HG03378 (cell line): ENCODE results near the gene ANKRD11.
"Not testable (repeated sequence)": the region's sequence is repeated elsewhere in the genome, so short reads cannot be mapped to it uniquely, and the experiment has no call there.

Source experiments
- ATAC-seq: cut with Tn5 transposase; IDR thresholded peaks from one replicate; pipeline ENCODE4 v1.9.1; 2021; ENCODE audit warnings: mild to moderate bottlenecking, moderate library complexity; ENCODE audit not compliant: unreplicated experiment

ANKRD11 gene

DNA sequence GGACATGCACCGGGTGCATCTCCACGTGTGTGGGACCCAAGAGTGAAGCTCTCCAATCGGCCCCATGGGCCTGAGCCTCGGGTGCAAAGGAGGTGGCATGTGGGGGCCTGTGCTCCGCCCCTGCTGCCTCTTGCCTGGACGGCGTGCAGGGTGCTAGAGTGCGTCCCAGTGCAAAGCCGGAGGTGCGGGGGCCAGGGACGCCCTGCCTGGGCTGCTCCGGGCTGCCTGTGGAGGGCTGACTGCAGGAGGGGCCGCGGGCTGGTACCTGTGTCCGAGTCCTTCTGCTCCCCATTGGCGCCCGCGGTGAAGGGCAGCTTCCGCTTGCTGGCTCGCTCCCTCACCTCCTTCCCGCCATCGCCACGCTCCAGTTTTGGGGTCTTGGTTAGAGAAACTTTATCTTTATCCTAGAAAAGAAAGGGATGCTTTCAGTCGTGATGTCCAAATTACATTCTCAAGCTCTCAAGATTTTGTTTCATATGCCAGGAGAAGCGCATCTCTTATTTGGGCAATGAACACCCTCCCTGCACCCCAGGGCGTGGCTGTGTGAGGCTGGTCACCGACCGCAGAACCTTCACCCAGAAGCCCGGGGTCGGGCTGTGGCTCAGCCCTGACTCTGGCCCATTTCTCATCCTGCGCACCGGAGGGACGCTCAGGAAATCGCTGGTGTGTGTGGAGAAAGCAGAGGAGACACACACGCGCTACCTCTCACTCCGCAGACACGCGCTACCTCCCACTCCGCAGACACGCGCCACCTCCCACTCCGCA is 185.2 kb downstream of the ANKRD11 start:
- ATAC-seq, result no peak

DNA sequence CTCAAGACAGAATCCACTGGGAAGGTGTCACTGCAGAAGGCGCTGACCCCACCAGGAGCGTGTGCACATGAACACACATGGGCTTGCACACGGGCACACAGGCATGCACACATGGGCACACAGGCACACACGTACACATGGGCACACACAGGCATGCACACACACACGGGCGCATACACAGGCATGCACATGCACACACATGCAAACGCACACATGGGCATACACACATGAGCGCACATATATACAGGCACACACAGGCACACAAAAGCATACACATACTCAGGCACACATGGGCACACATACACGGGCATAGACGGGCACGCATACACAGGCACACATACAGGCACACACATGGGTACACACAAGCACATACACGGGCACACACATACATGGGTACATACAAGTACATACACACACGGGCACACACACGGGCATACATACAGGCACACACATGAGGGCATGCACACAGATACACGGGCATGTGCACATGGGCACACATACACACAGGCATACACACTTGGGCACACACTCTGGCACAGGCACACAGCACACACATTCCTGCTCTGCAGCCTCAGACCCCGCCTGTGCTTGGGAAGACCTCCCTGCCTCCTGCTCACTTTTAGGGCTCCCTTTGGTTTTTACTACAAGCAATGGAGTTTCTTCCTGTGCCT is 186.0 kb downstream of the ANKRD11 start:
- ATAC-seq, result no peak

DNA sequence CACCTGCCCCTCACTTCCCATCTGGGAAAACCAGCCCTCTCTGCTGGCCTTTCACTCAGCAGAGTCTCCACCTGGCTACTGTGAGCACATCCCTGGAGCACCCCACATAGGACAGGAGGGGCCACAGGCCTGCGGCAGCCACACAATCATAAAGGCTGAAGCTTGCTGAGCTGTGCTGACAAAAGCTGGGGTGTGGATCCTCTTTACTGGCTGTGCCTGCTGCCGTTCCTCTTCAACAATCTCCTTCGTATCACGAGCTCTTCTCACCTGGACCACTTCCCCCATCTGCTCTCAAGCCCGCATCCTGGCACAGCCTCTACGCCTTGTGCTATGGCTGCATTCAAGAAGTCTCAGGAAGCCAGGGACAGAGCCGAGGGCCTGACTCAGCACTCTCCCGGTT is 186.7 kb downstream of the ANKRD11 start:
- ATAC-seq, result no peak

DNA sequence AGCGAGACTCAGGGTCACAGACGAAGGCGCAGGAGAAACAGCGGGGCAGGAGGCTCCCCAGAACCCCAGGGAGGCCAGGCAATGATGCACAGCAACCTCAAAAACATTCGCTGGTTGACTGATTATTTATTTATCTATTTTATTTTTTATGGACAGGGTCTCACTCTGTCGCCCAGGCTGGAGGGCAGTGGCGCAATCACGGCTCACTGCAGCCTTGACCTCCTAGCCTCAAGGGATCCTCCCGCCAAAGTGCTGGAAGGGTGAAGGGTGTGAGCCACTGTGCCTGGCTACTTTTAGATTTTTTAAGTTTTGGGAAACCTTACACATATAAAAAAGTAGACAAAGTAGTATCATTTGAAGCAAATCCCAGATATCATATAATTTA is 189.4 kb downstream of the ANKRD11 start:
- ATAC-seq, result no peak

DNA sequence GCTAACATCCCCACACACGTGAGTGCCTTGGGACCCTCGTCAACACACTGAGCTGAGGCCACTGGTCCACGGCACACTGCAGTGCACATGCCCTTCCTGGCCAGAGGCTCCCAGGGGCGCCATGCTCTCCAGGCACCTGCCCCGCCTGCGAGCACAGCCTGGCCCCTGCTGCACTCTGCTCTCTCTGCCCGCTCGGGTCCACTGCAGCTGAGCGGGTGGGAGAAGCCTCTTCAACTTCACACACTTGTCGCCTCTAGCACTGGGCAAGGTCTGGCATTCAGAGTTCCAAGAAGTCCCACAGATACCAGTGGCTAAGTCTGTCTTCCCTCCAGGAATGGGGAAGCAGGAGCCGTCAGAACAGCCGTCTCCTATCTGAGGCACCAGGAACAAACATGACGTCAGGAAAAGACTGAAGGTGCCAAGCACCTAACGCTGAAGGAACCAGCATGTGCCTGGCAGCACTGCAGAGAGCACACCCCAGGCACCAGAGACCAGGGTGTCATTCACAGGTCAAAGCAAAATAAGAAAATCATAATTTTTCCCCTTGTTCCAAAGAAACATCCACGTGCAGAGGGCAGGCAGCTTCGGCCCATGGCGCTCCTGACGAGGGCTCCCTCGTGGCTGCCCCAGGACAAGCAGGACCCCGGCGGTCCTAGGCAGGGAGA is 189.9 kb downstream of the ANKRD11 start:
- no peak for ATAC-seq

DNA sequence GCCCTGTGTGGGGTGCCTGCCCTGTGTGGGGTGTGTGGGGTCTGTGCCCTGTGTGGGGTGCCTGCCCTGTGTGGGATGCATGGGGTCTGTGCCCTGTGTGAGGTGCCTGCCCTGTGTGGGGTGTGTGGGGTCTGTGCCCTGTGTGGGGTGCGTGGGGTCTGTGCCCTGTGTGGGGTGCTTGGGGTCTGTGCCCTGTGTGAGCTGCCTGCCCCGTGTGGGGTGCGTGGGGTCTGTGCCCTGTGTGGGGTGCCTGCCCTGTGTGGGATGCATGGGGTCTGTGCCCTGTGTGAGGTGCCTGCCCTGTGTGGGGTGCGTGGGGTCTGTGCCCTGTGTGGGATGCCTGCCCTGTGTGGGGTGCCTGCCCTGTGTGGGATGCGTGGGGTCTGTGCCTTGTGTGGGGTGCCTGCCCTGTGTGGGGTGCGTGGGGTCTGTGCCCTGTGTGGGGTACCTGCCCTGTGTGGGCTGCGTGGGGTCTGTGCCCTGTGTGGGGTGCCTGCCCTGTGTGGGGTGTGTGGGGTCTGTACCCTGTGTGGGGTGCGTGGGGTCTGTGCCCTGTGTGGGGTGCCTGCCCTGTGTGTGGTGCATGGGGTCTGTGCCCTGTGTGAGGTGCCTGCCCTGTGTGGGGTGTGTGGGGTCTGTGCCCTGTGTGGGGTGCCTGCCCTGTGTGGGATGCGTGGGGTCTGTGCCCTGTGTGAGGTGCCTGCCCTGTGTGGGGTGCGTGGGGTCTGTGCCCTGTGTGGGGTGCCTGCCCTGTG is 190.8 kb downstream of the ANKRD11 start:
- not testable (repeated sequence) for ATAC-seq

DNA sequence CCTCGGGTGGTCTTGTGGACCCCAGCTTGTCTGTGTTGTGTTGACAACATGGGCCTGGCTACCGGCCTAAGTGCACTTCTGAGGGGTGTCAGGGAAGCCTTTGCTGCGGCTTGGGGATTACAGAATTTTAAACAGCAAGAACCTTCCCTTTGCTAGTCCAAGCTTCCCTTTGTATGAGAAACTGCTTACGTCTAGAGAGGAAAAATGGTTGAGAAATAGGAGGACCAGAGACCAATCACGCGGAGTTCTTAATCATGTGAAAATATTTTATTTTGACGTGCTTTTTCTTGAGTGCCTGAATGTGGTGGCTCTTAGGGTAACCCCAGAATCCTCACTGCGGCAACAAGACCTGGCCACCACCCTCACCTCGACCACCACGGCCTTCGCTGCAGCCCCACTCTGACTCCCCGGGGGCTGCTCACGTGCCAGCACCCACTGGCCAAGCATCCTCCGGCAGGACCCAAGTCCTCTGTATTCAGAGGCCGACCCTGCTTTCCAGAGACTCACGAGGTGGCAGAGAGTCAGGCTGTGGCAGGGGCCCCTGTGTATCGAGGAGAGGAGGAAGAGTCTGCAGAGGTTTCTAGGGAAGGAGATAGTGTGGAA is 191.6 kb downstream of the ANKRD11 start:
- ATAC-seq, result no peak

DNA sequence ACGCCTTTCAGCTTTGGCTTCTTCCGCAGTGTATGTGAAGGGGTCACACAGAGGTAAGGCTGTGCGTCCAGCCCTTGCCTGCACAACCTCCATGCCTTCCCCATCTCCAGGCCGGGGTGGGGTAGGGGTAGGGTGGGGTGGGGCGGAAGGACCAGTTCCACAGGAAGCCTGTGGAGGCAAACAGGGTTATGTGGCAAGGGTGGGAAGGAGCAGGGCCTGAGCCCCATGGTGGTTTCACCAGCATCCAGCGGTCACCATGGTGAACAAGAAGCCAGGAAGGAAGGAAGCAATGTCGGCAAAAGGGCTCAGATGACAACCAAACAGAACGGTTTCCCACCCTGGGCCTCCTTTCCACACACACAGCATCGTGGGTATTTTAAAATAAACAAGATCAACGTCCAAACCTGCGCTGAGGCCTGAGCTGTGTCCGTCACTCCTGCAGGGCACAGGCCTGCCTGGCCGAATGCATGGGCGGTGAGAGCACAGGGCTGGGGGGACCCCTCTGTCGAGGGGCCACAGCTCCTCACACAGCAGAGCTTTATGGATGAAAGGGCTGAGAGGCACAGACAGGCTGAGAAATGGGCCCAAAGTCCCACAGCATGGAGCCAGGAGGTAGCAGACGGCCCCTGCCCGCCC is 192.3 kb downstream of the ANKRD11 start:
- ATAC-seq, result no peak

DNA sequence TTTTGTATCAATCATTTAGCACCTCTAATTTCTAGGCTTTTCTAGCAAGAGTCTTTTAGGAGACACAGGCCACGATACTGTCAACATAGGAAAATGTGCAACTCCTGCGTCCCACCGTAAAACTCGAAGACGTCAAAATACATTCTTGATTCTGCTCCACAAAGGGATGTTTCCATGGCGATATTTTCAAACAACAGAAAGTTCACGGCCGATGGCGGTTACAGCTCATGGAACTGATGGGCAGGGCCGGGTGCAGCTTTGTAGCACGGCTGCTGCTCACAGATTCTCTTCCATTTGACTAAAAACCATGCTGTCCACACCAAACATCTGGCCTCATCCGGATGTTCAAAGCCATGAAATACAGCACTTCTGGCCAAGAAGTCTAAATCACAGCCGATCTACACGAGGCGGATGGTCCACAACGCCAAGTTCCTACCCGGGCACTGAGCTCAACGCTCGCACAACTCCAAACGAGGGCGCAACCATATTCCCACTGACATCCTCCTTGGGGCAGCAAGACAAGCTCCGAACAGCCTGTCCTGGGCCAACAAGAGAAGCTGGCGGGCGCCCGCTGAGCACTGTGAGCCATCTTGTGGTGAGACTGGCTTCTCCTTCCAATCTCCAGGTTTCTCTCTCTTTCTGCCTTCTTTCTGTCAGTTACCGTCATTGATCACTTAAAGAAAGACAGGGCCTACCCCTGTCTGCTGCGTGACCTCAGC is 193.0 kb downstream of the ANKRD11 start:
- no peak for ATAC-seq

DNA sequence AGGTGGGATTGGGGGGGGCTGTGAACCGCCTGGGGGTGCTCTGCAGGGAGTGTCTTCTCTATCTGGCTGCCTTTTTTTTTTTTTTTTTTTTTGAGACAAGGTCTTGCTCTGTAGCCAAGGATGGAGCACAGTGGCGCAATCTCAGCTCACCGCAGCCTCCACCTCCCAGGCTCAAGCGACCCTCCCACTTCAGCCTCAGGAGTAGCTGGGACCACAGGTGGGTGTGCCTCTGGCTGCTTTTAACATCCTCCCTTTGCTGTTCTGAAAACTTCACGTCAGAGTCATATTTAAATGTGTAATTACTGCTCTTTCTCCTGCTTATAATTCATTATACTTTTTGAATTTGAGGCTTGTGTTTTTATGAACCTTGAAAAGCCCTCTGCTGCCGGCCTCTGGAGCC is 194.4 kb downstream of the ANKRD11 start:
- ATAC-seq, result no peak

DNA sequence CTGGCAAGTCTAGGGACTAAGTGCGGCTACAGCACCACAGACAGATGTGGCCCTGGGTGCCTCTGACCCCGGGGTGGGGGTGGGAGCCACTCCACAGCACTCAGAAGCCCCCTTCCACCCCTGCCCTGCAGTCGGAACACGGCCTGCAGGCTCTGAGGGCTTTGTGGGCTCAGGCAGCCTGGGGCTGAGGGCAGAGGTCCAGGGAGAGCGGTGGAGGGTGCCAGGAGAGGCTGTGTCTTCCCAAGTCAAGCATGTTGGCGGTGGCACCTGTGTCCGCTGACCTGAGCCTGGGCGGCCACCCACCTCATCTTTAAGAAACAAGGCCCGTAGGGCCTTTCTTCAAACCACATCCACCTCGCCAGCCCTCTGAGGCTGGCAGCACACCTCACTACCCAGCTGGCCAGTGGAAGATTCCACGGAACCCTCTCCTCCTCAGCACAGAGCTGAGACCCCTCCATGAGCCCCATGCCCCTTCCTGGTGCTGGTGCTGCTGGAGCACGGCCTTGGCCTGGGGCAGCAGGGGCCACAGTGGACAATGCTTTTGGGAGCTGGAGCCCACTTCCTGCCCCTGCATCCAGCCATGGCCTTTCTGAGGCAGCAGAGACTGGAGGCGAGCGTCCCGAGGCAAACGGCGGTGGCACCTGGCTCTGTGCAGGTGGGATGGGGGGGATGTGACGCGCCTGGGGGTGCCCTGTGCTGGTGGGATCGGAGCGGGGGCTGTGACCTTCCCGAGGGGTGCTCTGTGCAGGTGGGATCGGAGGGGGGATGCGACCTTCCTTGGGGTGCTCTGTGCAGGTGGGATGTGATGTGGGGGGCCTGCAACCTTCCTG is 195.1 kb downstream of the ANKRD11 start:
- no peak for ATAC-seq

DNA sequence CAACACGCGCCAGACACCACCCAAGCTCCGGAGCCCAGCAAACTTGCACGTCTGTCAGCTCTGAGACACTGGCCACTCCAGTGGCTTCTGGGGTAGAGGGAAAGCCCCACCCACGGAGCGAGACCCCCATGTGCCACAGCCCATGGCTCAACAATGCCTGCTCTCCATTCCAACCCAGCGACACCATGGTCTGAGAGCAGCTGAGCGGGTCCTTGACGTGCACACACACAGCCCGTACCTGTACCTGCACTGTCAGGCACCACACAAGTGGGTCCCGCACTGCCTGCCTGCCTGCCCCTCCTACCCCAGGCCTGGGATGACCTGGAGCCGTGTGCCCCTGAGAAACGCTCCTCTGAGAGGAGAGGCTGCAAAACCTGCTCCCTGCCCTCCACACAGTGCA is 195.9 kb downstream of the ANKRD11 start:
- ATAC-seq, result no peak

DNA sequence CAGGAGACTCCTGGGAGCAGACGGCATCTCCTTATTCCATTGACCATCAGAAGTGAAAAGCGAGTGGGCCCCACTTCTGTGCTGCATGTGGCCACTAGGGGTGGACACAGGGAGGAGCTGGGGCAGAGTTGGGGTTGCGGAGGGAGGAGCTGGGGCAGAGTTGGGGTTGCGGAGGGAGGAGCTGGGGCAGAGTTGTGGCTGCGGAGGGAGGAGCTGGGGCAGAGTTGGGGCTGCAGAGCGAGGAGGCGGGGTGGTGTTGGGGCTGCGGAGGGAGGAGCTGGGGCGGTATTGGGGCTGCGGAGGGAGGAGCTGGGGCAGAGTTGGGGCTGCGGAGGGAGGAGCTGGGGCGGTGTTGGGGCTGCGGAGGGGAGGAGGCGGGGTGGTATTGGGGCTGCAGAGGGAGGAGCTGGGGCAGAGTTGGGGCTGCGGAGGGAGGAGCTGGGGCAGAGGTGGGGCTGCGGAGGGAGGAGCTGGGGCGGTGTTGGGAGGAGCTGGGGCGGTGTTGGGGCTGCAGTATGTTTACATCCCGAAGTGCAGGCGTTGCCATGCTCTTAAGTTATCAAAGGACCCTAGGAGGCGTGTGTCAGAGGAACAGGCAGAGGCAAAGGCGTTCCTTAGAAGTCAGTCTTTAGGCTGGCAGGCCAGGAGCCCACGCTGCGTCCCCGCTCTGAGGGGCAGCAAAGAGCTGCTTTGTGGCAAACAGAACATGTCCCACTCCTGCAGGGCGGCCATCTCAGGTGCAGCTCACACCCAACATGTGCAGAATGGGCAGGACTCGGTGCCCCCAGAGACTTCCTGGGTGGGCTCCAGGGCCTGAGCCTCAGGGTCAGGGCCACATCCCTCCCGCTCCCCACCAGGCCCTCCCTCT is 196.9 kb downstream of the ANKRD11 start:
- ATAC-seq, result no peak

DNA sequence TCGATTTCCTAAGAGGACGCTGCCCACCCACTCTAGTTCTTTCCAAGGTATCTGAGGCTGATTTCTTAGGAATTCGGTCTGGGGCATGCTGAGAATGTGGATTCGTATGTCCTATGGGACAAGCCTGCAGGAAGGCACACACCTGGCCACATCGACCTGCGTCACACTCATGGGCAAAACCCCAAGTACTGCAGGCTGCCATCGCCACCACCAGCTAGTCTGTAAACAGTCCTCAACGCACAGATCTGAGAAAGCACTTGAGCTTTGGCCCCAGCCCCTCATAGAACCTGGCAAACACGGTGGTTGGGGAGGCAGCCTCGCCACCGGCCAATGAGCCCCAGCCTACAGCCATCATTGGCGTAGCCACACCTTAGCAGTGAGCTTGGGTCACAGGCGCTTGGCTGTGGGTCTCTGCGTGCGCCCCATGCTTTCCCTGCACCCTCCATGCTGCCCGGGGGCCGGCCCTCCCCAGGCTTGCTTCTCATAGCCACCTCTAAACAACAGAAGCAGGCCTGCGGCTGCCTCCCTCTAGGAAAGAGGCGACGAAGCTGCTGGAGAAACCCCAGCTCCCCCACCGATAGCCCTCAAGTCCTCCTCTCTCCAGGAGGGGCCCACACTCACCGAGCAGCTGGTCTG is 197.8 kb downstream of the ANKRD11 start:
- no peak for ATAC-seq

DNA sequence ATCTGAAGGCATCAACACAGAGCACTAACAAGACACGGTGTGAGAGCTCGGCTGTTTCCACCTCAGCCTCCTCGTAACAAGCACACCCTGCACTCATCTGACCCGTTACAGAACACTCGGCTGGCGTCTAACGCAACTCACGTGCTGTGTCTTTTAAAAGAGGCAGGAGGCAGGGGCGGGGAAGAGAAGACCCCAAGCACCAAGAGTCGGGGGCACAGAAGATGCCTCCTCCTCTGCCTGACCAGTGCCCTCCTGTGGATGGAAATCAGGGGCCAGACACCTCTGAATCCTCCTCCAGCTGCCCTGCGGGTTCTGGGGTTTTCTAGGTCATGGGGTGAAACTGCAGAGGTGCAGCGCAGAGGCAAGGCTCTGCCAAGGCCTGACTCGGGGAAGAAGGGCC is 198.6 kb downstream of the ANKRD11 start:
- ATAC-seq, result no peak

DNA sequence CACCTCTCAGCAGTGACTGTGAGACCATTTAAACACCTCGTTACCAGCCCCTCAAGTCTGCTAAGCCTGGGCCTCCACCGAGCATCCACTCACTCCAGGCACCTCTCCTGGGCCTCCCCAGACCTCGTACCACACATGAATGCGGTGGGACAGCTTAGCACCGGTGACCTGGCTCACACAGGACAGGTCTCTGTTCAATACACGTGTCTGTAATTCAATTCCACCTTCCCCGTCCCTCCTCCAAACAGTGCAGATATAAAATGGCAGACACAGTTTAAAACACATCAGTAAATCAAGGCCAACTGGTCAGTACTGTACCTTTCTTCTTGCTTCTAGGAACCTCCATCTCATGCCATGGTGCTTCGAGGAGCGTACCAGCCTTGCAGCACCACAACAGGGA is 199.0 kb downstream of the ANKRD11 start:
- no peak for ATAC-seq

DNA sequence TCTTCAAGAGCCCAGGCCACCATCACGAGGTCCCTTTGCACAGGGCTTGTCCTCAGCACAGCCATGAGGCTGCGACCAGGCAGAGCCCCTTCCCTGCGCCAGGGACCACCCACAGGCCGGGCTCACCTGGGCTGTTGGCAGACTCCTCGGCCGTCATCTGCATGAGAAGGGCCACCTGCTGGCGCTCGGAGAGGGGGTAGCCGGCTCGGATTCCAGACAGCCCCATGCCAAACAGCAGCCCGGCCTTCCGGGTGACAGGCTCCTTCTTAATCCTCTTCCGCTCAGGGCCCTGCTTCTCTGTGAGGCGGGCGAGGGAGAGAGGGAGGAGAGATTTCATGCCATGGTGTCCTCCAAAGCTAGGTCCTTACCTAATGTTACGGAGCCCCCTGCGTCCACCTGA is 199.5 kb downstream of the ANKRD11 start:
- ATAC-seq, result no peak

DNA sequence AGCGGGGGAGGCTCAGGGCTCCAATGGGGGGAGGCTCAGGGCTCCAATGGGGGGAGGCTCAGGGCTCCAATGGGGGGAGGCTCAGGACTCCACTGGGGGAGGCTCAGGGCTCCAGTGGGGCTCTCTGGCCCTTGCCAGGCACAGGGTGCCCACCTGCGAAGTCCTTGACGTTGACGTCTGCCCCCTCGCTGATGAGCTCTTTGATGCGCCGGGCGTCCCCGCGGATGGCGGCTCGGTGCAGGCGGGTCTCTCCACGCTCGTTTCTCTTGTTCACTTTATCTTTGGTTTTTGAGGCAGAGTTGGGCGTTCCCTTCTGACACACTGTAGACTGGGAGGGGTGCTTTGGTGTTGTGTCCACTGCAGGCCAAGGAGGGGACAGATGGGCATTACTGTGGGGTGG is 199.9 kb downstream of the ANKRD11 start:
- no peak for ATAC-seq
